Measurements from ENCODE around the gene PSMD11. TPM values are rescaled to one million over a fixed set of nuclear protein-coding genes. Genes with fewer than 3 reads are reported as not detected.

The PSMD11 gene
- total RNA-seq, 1 experiment from 2014 or later: 163 TPM

GRCh38 chr17:32520737-32521404 lies 76.6 kb downstream of the PSMD11 start:
- H3K79me2 ChIP-seq (ENCODE audit: low read length): no peaks in the 10 kb centered on the region
- no TSS peak for BruUV-seq (replicated peaks)
- peaks cover 6% of the 10 kb centered on the region; the same call in 1 of the 2 replicates for H3K4me1 ChIP-seq (ENCODE audit: insufficient read depth, low read length)
- no peaks in the 10 kb centered on the region for H3K9me3 ChIP-seq (ENCODE audit: low read length)
- H3K27ac ChIP-seq (ENCODE audit: low read length): no peak overlapping the region
- no peaks in the 10 kb centered on the region for H3F3A ChIP-seq (ENCODE audit: low read length, unreplicated experiment)
- no peaks in the 10 kb centered on the region for H3K9me2 ChIP-seq (replicated peaks; ENCODE audit: low read length)
- no peaks in the 10 kb centered on the region for H3K27me3 ChIP-seq (ENCODE audit: low read length)
- ATAC-seq: no peak
- intact Hi-C loops (cut with micrococcal nuclease): no loop called here
- H3K36me3 ChIP-seq (ENCODE audit: low read depth, low read length): no peaks in the 10 kb centered on the region
- POLR2A ChIA-PET (ENCODE audit: unreplicated experiment): no interaction called here
- H4K20me1 ChIP-seq (ENCODE audit: low read length): no peaks in the 10 kb centered on the region
- no peak overlapping the region for H2AFZ ChIP-seq (ENCODE audit: low read length)
- TF ChIP-seq EZH2 (IDR thresholded peaks at IDR 0.05; ENCODE audit: low read length, unreplicated experiment): no peak
- TF ChIP-seq CTCF (conservative IDR thresholded peaks at IDR 0.05; ENCODE audit: low read depth, low read length): no peak
- TF ChIP-seq EZH2phosphoT487 (IDR thresholded peaks at IDR 0.05; ENCODE audit: borderline replicate concordance, low read length): no peak
- no peak for DNase-seq
- H3K4me2 ChIP-seq (ENCODE audit: low read length): no peak overlapping the region
- no peak overlapping the region for H3K4me3 ChIP-seq (ENCODE audit: low read length)
- CTCF ChIA-PET: no interaction called here
- H3K9ac ChIP-seq (ENCODE audit: low read length): no peak overlapping the region

GRCh38 chr17:32523017-32523680 lies 78.8 kb downstream of the PSMD11 start:
- H3K9me2 ChIP-seq (replicated peaks; ENCODE audit: low read length): no peaks in the 10 kb centered on the region
- CTCF ChIA-PET: interaction anchor here (0.5 kb wide), 1 partner anchor 35 kb away, joined by 7 read pairs; no protein-coding TSS in a partner anchor
- H3K79me2 ChIP-seq (ENCODE audit: low read length): no peaks in the 10 kb centered on the region
- no peaks in the 10 kb centered on the region for H3K9me3 ChIP-seq (ENCODE audit: low read length)
- POLR2A ChIA-PET (ENCODE audit: unreplicated experiment): no interaction called here
- intact Hi-C loops (cut with micrococcal nuclease): no loop called here
- TF ChIP-seq EZH2 (IDR thresholded peaks at IDR 0.05; ENCODE audit: low read length, unreplicated experiment): no peak
- no peak for TF ChIP-seq CTCF (conservative IDR thresholded peaks at IDR 0.05; ENCODE audit: low read depth, low read length)
- TF ChIP-seq EZH2phosphoT487 (IDR thresholded peaks at IDR 0.05; ENCODE audit: borderline replicate concordance, low read length): no peak
- no peaks in the 10 kb centered on the region for H3F3A ChIP-seq (ENCODE audit: low read length, unreplicated experiment)
- H2AFZ ChIP-seq (ENCODE audit: low read length): no peak overlapping the region
- H3K4me3 ChIP-seq (ENCODE audit: low read length): no peak overlapping the region
- H3K9ac ChIP-seq (ENCODE audit: low read length): no peak overlapping the region
- H3K27ac ChIP-seq (ENCODE audit: low read length): no peak overlapping the region
- BruUV-seq (replicated peaks): no TSS peak
- H4K20me1 ChIP-seq (ENCODE audit: low read length): no peaks in the 10 kb centered on the region
- no peaks in the 10 kb centered on the region for H3K27me3 ChIP-seq (ENCODE audit: low read length)
- H3K4me2 ChIP-seq (ENCODE audit: low read length): no peak overlapping the region
- no peak for DNase-seq
- ATAC-seq: no peak
- H3K4me1 ChIP-seq (ENCODE audit: insufficient read depth, low read length): peaks cover 6% of the 10 kb centered on the region; the same call in 1 of the 2 replicates
- H3K36me3 ChIP-seq (ENCODE audit: low read depth, low read length): no peaks in the 10 kb centered on the region

Measured in PC-3 (cell line).